Neural cell (in vitro differentiated cells): Measurements from ENCODE around the gene PIGM.

Experiments used
- EP300 ChIP-seq: fragments of 450-650 bp; conservative IDR thresholded peaks from 2 replicates; pipeline ENCODE4 v1.6.1; 2014; ENCODE audit warnings: antibody characterized with exemption, mild to moderate bottlenecking, moderate library complexity; ENCODE audit not compliant: poor library complexity, severe bottlenecking
- EZH2 ChIP-seq: fragments of 200-600, 300-800 bp; shearing (Covaris generic), sonication (generic); IDR thresholded peaks from 2 replicates; pipeline ENCODE4 v1.6.1; 2014; ENCODE audit warnings: antibody characterized with exemption, low read length, borderline replicate concordance, mild to moderate bottlenecking; ENCODE audit not compliant: insufficient read depth, poor library complexity, severe bottlenecking
- POLR2AphosphoS5 ChIP-seq: IDR thresholded peaks from 2 replicates; pipeline ENCODE4 v1.6.1; 2012
- RAD21 ChIP-seq: fragments of 450-650 bp; conservative IDR thresholded peaks from 2 replicates; pipeline ENCODE4 v1.6.1; 2014; ENCODE audit warnings: antibody characterized with exemption, mild to moderate bottlenecking, moderate library complexity
- SMC3 ChIP-seq: fragments of 450-650 bp; conservative IDR thresholded peaks from 2 replicates; pipeline ENCODE4 v1.6.1; 2014; ENCODE audit warnings: antibody characterized with exemption, mild to moderate bottlenecking, moderate library complexity; ENCODE audit not compliant: poor library complexity
- TAF1 ChIP-seq: IDR thresholded peaks from 2 replicates; pipeline ENCODE4 v1.6.1; 2012; ENCODE audit warnings: low read depth
- TF ChIP-seq, protein P1 (sequence below): fragments of 450-650 bp; IDR thresholded peaks from 2 replicates; pipeline ENCODE4 v1.5.1; 2014; ENCODE audit warnings: antibody characterized with exemption, mild to moderate bottlenecking, moderate library complexity; ENCODE audit not compliant: poor library complexity, severe bottlenecking
- TF ChIP-seq, protein P2 (sequence below): IDR thresholded peaks from 2 replicates; pipeline ENCODE4 v1.6.1; 2012; ENCODE audit warnings: borderline replicate concordance

DNA sequence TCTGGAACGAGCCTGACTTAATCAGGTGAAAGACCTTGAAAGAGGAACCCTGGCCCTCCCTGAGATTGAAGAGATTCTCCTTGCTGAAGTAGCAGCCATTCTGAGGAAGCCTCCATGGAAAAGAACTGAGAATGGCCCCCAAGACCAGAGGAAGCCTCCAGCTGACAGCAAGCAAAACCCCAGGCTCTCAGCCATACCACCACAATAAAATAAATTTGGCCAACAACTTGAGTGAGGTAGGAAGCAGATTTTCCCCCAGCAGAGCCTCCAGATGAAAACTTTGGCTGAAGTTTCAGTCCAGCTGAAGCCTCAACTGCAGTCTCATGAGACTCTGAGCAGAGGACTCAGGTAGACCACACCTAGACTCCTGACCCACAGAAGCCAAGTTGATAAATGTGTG lies 43.8 kb downstream of the PIGM start:
- TF ChIP-seq, protein P1, sequence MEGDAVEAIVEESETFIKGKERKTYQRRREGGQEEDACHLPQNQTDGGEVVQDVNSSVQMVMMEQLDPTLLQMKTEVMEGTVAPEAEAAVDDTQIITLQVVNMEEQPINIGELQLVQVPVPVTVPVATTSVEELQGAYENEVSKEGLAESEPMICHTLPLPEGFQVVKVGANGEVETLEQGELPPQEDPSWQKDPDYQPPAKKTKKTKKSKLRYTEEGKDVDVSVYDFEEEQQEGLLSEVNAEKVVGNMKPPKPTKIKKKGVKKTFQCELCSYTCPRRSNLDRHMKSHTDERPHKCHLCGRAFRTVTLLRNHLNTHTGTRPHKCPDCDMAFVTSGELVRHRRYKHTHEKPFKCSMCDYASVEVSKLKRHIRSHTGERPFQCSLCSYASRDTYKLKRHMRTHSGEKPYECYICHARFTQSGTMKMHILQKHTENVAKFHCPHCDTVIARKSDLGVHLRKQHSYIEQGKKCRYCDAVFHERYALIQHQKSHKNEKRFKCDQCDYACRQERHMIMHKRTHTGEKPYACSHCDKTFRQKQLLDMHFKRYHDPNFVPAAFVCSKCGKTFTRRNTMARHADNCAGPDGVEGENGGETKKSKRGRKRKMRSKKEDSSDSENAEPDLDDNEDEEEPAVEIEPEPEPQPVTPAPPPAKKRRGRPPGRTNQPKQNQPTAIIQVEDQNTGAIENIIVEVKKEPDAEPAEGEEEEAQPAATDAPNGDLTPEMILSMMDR: no peak
- TF ChIP-seq POLR2AphosphoS5 (no peak), EP300 (no peak), EZH2 (no peak), TAF1 (no peak), RAD21 (no peak), SMC3 (no peak)
- TF ChIP-seq, protein P2, sequence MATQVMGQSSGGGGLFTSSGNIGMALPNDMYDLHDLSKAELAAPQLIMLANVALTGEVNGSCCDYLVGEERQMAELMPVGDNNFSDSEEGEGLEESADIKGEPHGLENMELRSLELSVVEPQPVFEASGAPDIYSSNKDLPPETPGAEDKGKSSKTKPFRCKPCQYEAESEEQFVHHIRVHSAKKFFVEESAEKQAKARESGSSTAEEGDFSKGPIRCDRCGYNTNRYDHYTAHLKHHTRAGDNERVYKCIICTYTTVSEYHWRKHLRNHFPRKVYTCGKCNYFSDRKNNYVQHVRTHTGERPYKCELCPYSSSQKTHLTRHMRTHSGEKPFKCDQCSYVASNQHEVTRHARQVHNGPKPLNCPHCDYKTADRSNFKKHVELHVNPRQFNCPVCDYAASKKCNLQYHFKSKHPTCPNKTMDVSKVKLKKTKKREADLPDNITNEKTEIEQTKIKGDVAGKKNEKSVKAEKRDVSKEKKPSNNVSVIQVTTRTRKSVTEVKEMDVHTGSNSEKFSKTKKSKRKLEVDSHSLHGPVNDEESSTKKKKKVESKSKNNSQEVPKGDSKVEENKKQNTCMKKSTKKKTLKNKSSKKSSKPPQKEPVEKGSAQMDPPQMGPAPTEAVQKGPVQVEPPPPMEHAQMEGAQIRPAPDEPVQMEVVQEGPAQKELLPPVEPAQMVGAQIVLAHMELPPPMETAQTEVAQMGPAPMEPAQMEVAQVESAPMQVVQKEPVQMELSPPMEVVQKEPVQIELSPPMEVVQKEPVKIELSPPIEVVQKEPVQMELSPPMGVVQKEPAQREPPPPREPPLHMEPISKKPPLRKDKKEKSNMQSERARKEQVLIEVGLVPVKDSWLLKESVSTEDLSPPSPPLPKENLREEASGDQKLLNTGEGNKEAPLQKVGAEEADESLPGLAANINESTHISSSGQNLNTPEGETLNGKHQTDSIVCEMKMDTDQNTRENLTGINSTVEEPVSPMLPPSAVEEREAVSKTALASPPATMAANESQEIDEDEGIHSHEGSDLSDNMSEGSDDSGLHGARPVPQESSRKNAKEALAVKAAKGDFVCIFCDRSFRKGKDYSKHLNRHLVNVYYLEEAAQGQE: no peak
